HG03135 (cell line): ENCODE data around the gene TEKT5.

Experiments
- ATAC-seq: cut with Tn5 transposase; IDR thresholded peaks from one replicate; pipeline ENCODE4 v1.9.1; 2021; ENCODE audit warnings: mild to moderate bottlenecking, moderate library complexity; ENCODE audit not compliant: unreplicated experiment

Gene TEKT5

GRCh38 chr16:10611825-10612342 lies 82.8 kb downstream of the TEKT5 start:
- ATAC-seq: no peak

DNA sequence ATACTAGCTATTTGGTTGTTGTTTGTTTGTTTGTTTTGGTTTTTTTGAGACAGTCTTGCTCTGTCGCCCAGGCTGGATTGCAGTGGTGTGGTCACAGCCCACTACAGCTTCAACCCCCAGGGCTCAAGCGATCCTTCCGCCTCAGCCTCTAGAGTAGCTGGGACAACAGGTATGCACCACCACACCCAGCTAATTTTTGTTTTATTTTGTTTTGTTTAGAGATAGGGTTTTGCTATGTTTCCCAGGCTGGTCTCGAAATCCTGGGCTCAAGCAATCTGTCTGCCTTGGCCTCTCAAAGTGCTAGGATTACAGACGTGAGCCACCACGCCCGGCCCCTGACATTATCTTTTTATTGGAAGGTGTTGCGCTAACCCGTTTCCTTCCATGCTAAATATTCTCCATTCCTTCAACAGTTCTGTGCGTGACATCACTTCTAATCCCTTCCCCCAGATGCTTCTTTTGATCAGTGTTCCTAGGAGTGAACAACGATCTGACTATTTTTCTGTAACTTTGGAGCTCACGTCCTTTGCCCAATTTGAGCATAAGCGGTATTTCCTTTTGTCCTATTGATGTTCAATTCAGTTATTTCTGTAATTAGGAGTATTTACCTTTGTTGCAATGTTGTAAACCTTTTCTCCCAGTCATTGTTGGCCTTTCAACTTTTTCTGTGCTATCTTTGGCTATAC lies 84.1 kb downstream of the TEKT5 start:
- ATAC-seq: no peak

GRCh38 chr16:10609402-10609774 lies 85.3 kb downstream of the TEKT5 start:
- ATAC-seq: no peak

DNA sequence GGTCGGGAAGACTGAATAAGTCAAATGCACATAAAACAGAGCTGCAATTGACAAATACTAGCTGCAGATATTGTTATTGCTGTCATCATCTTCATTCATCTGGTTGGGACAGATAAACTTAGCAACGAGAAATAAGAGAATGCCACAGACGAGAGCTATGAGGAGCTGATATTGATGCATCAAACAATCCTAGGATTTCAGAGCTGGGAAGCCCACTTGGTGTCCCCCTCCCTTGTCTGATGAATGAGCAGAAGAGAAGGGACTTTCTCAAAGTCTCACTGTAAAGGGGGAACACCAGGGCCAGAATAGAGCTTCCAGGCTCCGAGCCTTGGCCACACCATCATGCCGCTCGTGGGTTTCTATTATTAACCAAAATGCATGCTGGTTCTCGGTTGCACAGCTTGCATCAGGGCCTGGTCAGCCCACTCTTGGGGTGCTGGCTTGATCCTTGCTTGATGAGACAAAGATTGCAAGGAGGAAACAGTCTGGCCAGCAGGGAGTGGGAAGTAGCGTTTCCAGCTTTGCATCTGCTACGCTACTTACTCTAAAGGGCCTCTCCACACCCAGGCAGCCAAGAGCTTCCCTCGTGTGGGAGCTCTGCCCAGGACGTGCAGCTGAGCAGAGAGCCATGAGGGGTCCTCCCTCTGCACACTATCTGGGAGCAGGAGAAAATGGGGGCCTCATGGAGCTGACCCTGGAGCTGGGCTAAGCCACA lies 85.9 kb downstream of the TEKT5 start:
- ATAC-seq: no peak

DNA sequence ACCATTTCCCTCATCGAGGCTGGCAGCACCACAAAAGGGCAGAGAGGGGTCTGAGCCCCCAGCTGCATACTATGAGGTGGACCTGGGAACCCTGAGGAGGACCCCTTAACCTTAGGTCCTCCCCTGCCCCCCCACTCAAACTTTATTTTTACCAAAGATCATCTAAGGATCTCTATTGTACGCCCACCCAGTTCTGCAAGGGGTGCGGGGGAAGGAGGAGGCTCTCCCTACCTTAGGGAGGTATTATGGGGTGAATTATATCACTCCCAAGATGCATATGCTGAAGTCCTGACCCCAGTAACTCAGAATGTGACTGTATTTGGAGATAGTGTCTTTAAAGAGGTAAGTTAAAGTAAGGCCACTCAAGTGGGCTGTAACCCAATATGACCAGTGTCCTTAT lies 87.6 kb downstream of the TEKT5 start:
- ATAC-seq: no peak

GRCh38 chr16:10606607-10607006 lies 88.1 kb downstream of the TEKT5 start:
- no peak for ATAC-seq

DNA sequence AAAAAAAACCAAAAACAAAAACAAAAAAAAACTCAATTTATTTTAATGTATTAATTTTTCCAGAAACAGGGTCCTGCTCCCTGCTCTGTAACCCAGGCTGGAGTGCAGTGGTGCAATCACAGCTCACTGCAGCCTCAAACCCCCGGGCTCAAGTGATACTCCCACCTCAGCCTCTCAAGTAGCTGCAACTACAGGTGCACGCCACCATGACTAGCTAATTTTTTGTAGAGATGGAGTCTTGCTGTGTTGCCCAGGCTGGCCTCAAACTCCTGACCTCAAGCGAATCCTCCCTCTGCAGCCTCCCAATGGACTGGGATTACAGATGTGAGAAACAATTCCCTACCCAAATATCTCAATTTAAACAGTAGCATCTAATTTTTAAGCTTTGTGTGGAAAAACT lies 89.1 kb downstream of the TEKT5 start:
- ATAC-seq: no peak

- ATAC-seq: no peak
Measured at GRCh38 chr16:10601444-10602408, 93.0 kb downstream of the TEKT5 start.

- no peak for ATAC-seq
Measured at GRCh38 chr16:10600782-10601443, 93.8 kb downstream of the TEKT5 start.

DNA sequence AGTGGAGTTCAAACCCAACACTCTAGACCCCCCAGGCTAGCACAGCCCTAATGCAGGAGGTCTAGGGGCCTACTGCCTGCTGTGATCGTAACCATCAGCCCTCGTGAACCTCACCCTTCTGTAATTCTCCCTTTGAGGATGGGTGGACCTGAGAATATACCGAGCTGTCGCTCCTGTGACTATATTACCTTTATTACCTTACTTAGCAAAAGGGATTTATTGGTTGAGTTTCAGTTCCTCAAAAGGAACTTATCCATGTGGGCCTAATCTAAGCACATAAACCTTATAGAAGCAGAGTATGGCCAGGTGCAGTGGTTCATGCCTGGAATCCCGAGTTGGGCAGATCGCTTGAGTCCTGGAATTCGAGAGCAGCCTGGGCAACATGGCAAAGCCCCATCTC lies 95.1 kb downstream of the TEKT5 start:
- no peak for ATAC-seq

GRCh38 chr16:10598157-10598556 lies 96.6 kb downstream of the TEKT5 start:
- ATAC-seq: no peak

- ATAC-seq: no peak
Measured at GRCh38 chr16:10597187-10597601, 97.5 kb downstream of the TEKT5 start.

DNA sequence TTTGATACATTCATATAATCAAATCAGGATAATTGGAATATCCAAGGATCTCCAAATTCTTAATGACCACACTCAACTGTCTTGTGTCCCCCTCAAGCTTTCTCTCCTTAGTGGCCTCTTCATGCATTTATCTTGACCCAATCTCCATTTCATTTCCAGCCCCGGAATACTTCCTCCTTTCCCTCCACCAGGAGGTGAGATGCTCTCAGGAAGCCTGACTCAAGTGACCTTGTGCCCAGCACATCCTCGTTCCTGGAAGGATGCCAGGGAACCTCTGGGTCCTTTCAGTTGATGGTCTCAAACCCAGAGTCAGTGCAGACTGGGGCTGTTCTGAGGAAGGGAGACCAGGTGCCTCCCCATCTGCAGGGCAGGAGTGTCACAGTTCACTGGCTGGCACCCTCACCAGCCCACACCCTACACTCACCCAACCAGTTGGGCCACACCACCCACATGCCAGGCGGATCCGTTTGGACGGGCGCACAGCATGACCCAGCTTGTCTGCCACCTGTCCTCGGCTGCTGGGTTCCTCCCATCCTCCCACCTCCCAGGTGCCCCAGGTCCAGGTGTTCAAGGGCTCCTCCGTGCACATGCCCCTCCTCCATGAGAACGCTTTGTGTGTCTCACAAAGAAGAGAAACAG lies 100.3 kb downstream of the TEKT5 start:
- no peak for ATAC-seq

DNA sequence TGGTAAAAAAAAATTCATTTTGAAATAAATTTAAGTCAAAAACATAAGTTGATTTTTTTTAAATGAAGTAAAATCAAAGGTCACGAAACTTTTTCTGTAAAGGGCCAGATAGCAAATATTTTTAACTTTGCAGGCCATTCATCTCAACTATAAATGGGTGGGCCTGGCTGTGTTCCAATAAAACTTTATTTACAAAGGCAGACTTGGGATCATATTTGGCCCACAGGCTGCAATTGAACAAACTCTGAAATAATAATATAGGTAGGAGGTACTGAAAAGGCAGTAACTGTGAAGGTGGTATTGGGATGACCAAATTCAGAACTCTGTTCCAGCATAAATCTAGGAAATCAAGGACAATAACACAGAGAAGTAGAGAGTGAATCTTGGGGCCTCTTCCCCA lies 102.1 kb downstream of the TEKT5 start:
- no peak for ATAC-seq

DNA sequence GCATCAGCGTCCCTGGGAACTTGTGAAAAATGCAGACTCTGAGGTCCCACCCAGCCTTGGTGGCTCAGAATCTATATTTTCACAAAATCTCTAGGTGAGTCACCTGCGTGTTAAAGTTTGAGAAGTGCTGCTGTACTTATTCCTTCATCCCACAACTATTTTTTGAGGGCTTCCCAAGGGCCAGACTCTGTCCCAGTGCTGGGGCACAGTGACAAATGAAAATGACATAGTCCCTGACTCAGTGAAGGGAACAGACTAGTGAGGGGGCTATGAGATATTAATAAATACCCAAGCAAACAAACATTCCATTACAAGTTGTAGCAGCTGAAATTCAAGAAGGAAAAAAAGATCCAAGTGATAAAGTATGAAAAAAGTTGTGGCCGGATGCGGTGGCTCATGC lies 104.4 kb downstream of the TEKT5 start:
- ATAC-seq: no peak

- no peak for ATAC-seq
Measured at GRCh38 chr16:10589109-10589508, 105.6 kb downstream of the TEKT5 start.

DNA sequence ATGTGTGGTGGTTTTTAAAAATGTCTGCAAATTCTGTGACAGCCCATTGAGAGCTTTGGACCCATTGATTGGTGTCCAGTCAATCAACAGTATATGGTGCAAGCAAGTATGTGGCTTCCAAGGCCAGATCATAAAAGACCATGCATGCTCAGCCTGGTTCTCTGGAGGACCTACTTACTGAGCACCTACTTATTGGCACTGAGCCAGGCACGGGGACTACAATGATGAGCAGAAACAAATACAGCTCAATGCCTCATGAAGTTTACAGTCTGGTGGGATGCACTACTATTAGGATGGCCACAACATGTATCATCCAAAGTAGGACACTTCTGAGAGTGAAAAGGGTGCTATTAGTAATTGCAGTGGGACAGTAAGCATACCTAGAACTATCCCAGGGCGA lies 107.1 kb downstream of the TEKT5 start:
- no peak for ATAC-seq

GRCh38 chr16:10584981-10585438 lies 109.7 kb downstream of the TEKT5 start:
- ATAC-seq: no peak

DNA sequence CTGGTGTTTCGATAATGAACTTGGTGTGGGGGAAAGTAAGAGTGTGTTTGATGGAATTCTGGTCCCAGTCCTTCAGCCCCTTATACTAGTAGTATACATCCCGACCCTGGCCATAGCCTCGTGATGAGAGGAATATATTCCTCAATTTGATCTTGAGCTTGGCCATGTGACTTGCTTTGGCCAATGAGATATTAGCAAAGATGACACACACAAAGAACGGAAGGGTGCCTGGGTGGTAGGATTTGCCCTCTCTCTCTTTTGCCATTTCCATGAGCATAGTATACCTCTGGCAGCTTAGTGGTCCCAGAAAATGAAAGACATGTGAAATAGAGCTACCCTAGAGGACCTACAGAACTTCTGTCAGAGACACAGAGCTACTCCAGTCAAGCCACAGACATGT lies 111.5 kb downstream of the TEKT5 start:
- no peak for ATAC-seq

DNA sequence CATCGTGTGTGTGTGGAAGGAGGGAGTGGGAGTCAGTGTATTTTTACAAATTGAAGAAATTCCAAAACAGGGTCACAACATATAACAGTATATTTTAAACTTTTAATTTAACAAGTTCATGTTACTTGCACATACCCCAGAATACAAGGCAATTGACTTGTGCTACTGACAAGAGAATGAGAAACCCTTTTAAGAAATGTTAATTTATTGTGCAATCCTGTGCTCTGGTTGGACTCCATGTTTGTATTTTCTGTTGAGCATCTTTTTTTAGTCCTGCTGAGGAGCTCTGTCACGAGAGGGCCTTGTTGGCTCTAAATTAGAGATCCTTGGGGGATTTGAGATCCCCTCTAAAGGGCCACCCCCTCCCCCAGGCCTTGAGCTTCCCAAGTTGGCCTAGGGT lies 113.2 kb downstream of the TEKT5 start:
- ATAC-seq: no peak
